ENCODE data around the gene DGKA. TPM values are rescaled to one million over a fixed set of nuclear protein-coding genes. Genes with fewer than 3 reads are reported as not detected.

Gene DGKA
- total and polyA plus RNA-seq, 2 of the 13 experiments (the other 11 are each of a cell fraction or from before 2014, with no cell fraction given) = 2.4 to 5.4 TPM

GRCh38 chr12:55926738-55927587 is 4.0 kb upstream of the DGKA start (continued):
- no peak for TF ChIP-seq ZGPAT (CRISPR knock-in tag; IDR thresholded peaks at IDR 0.05)
- TF ChIP-seq ZNF280B (CRISPR knock-in tag; IDR thresholded peaks at IDR 0.05; ENCODE audit: borderline replicate concordance) = no peak
- TF ChIP-seq ZBTB2 (CRISPR knock-in tag; IDR thresholded peaks at IDR 0.05; ENCODE audit: low read depth) = peak; percentile 99
- no peak for TF ChIP-seq PHB2 (IDR thresholded peaks at IDR 0.05; ENCODE audit: partially characterized antibody)
- TF ChIP-seq ATAD3A (CRISPR knock-in tag; IDR thresholded peaks at IDR 0.05) = no peak
- TF ChIP-seq POLR2AphosphoS5 (IDR thresholded peaks at IDR 0.05; ENCODE audit: low read depth, low read length) = peak; percentile 70
- peak; percentile 59; the same call in 1 of the 2 replicates for TF ChIP-seq E2F2 (CRISPR knock-in tag; IDR thresholded peaks at IDR 0.05; ENCODE audit: borderline replicate concordance)
- no peak for TF ChIP-seq NCOA2 (CRISPR knock-in tag; IDR thresholded peaks at IDR 0.05)
- no peak for TF ChIP-seq PRDM15 (CRISPR knock-in tag; IDR thresholded peaks at IDR 0.05)
- TF ChIP-seq NCOR1 (IDR thresholded peaks at IDR 0.05; ENCODE audit: borderline replicate concordance, low read length) = peak; percentile 30; the same call in 1 of the 2 replicates
- no peak for TF ChIP-seq ZBTB42 (CRISPR knock-in tag; IDR thresholded peaks at IDR 0.05)
- no peak for TF ChIP-seq RXRB (CRISPR knock-in tag; IDR thresholded peaks at IDR 0.05; ENCODE audit: borderline replicate concordance)
- no peak for TF ChIP-seq ZBTB46 (CRISPR knock-in tag; IDR thresholded peaks at IDR 0.05; ENCODE audit: borderline replicate concordance)
